ENCODE results near the gene TEX54.

GRCh38 chr11:62811659-62812058 lies 21.0 kb downstream of the TEX54 start:
- TF ChIP-seq POLR2AphosphoS5 (IDR thresholded peaks at IDR 0.05; ENCODE audit: borderline replicate concordance, low read depth, low read length) (no peak), EZH2 (IDR thresholded peaks at IDR 0.05) (no peak)
